ENCODE results near the gene KLHL26. TPM values are rescaled to one million over a fixed set of nuclear protein-coding genes. Genes with fewer than 3 reads are reported as not detected.

KLHL26 gene
- total RNA-seq, 1 donor from 2014 or later, result 1.9 TPM

GRCh38 chr19:18616023-18616422, 20.8 kb upstream of the KLHL26 start:
- no peak for DNase-seq

GRCh38 chr19:18617562-18617961, 19.3 kb upstream of the KLHL26 start:
- DNase-seq, result no peak

- DNase-seq, result no peak
Observed at GRCh38 chr19:18618236-18618635, 18.6 kb upstream of the KLHL26 start.

- DNase-seq, result no peak
Observed at GRCh38 chr19:18620311-18620710, 16.5 kb upstream of the KLHL26 start.

GRCh38 chr19:18620902-18621301, 15.9 kb upstream of the KLHL26 start:
- no peak for DNase-seq

- DNase-seq, result no peak
Observed at GRCh38 chr19:18626906-18627305, 9.9 kb upstream of the KLHL26 start.

- DNase-seq, result no peak
Observed at GRCh38 chr19:18629166-18630088, 7.4 kb upstream of the KLHL26 start.

- DNase-seq, result no peak
Observed at GRCh38 chr19:18633321-18633720, 3.5 kb upstream of the KLHL26 start.

- no peak for DNase-seq
Observed at GRCh38 chr19:18634612-18635297, 2.1 kb upstream of the KLHL26 start.

- DNase-seq, result no peak
Observed at GRCh38 chr19:18635831-18636182, 1.0 kb upstream of the KLHL26 start.

GRCh38 chr19:18636183-18636968, 452 bp upstream of the KLHL26 start:
- DNase-seq, result peak; percentile 97

- DNase-seq, result no peak
Observed at GRCh38 chr19:18637673-18638630, 1.1 kb downstream of the KLHL26 start.

- no peak for DNase-seq
Observed at GRCh38 chr19:18639706-18640243, 2.9 kb downstream of the KLHL26 start.

GRCh38 chr19:18644196-18645034, 7.6 kb downstream of the KLHL26 start:
- DNase-seq, result no peak

- no peak for DNase-seq
Observed at GRCh38 chr19:18645035-18645511, 8.2 kb downstream of the KLHL26 start.

GRCh38 chr19:18646535-18647370, 9.9 kb downstream of the KLHL26 start:
- no peak for DNase-seq

- DNase-seq, result no peak
Observed at GRCh38 chr19:18647371-18647767, 10.5 kb downstream of the KLHL26 start.

GRCh38 chr19:18647807-18648206, 11.0 kb downstream of the KLHL26 start:
- no peak for DNase-seq

- no peak for DNase-seq
Observed at GRCh38 chr19:18648973-18649315, 12.1 kb downstream of the KLHL26 start.
